OCI-LY7 (cell line): Measurements from ENCODE around the gene CROT. TPM values are rescaled to one million over a fixed set of nuclear protein-coding genes. Genes with fewer than 3 reads are reported as not detected.

Source experiments
- BruUV-seq: library from RNA; stranded (reverse); fragments of 400-500 nt; replicated peaks from 2 replicates; lab custom pipeline; 2021; lab: Mats Ljungman, UMichigan
- CTCF ChIA-PET: fragments of 300-600 bp; sonication (Branson Sonifier 250); formaldehyde crosslinking; loops from one replicate; lab custom pipeline; 2022; ENCODE audit warnings: antibody characterized with exemption; ENCODE audit not compliant: unreplicated experiment; lab: Charles Lee
- POLR2A ChIA-PET: fragments of 300-600 bp; sonication (Branson Sonifier 250); formaldehyde crosslinking; loops from one replicate; lab custom pipeline; 2022; ENCODE audit warnings: antibody characterized with exemption; lab: Charles Lee
- DNase-seq: peaks from one replicate; pipeline ENCODE4 v3.0.0-alpha.2; 2015; ENCODE audit warnings: low spot score
- H2AFZ ChIP-seq: fragments of 200-600 bp; sonication (generic), shearing (Covaris generic); 2 replicates; pipeline ENCODE4 v1.6.1; 2014; ENCODE audit warnings: mild to moderate bottlenecking, antibody characterized with exemption, low read length, moderate library complexity
- H3K27ac ChIP-seq: fragments of 200-600 bp; sonication (generic); 2 replicates; pipeline ENCODE4 v1.5.1; 2014; ENCODE audit warnings: mixed run types, low read depth, mild to moderate bottlenecking, moderate library complexity, low read length, inconsistent platforms; ENCODE audit not compliant: poor library complexity, severe bottlenecking
- H3K36me3 ChIP-seq: fragments of 200-600 bp; sonication (generic); 2 replicates; pipeline ENCODE4 v1.6.1; 2014; ENCODE audit warnings: mild to moderate bottlenecking, antibody characterized with exemption, low read length, moderate library complexity, mixed read lengths; ENCODE audit not compliant: insufficient read depth
- H3K4me1 ChIP-seq: fragments of 200-600 bp; sonication (generic); 2 replicates; pipeline ENCODE4 v1.5.1; 2014; ENCODE audit warnings: mild to moderate bottlenecking, low read length; ENCODE audit not compliant: insufficient read depth, poor library complexity, severe bottlenecking
- H3K4me2 ChIP-seq: fragments of 200-600 bp; sonication (generic); 2 replicates; pipeline ENCODE4 v1.6.1; 2014; ENCODE audit warnings: mild to moderate bottlenecking, low read length
- H3K4me3 ChIP-seq: fragments of 200-600 bp; sonication (generic); 2 replicates; pipeline ENCODE4 v1.5.1; 2014; ENCODE audit warnings: mild to moderate bottlenecking, low read depth, low read length; ENCODE audit not compliant: poor library complexity, severe bottlenecking
- H3K79me2 ChIP-seq: fragments of 200-600 bp; sonication (generic); 2 replicates; pipeline ENCODE4 v1.6.1; 2016; ENCODE audit warnings: low read depth, mild to moderate bottlenecking, low read length, moderate library complexity, mixed read lengths; ENCODE audit not compliant: insufficient read depth
- H3K9me2 ChIP-seq: fragments of 200-600 bp; sonication (generic); 2 replicates; pipeline ENCODE4 v1.6.1; 2016; ENCODE audit warnings: mild to moderate bottlenecking, low read length, mixed read lengths; ENCODE audit not compliant: insufficient read depth
- H3K9me3 ChIP-seq: fragments of 200-600 bp; sonication (generic); 2 replicates; pipeline ENCODE4 v1.6.1; 2014; ENCODE audit warnings: mild to moderate bottlenecking, mixed run types, low read length, mixed read lengths
- H4K20me1 ChIP-seq: fragments of 200-600 bp; sonication (generic); 2 replicates; pipeline ENCODE4 v1.6.1; 2014; ENCODE audit warnings: mild to moderate bottlenecking, antibody characterized with exemption, low read length, moderate library complexity, mixed read lengths; ENCODE audit not compliant: insufficient read depth
- CTCF ChIP-seq: fragments of 200-600 bp; sonication (generic); conservative IDR thresholded peaks from 2 replicates; pipeline ENCODE4 v1.5.1; 2014; ENCODE audit warnings: mild to moderate bottlenecking, antibody characterized with exemption, low read length, moderate library complexity, mixed read lengths
- EZH2phosphoT487 ChIP-seq: fragments of 200-600 bp; sonication (generic); IDR thresholded peaks from 2 replicates; pipeline ENCODE4 v1.6.1; 2018; ENCODE audit warnings: low read depth, borderline replicate concordance, mild to moderate bottlenecking, mixed run types, antibody characterized with exemption, low read length, moderate library complexity, mixed read lengths
- intact Hi-C: fragments of 100-400 bp; cut with micrococcal nuclease; formaldehyde crosslinking; loops from one replicate; pipeline ENCODE4 v1.10.0; 2022; ENCODE audit not compliant: unreplicated experiment
- total RNA-seq, 2 experiments: library from RNA; depleted of rRNA in 1 of 2; stranded (reverse); fragments of >200 nt in 1 of 2; shearing (Covaris generic) in 1 of 2; gene quantifications; 2 replicates each; pipeline ENCODE4 v1.2.3, GENCODE V29; 2014 to 2022

Gene CROT
- total RNA-seq, 2 experiments from 2014 or later: 3.0 to 8.1 TPM

- no peak overlapping the region for H3K4me2 ChIP-seq
- intact Hi-C loops: loop anchor here (5.0 kb wide), 1 partner anchor 284 kb away; the partner anchor contains the start of gene ELAPOR2
- no peak for DNase-seq
These were observed 4.0 kb upstream of the CROT start for GRCh38 chr7:87341441-87341840.

GRCh38 chr7:87342231-87342630 is 3.2 kb upstream of the CROT start:
- Histone ChIP-seq H2AFZ (no peak overlapping the region), H3K4me3 (no peak overlapping the region), H3K79me2 (peaks cover 19% of the 10 kb centered on the region; the same call in 1 of the 2 replicates), H3K9me3 (no peaks in the 10 kb centered on the region), H4K20me1 (no peaks in the 10 kb centered on the region), H3K4me1 (peaks cover 30% of the 10 kb centered on the region), H3K27ac (no peak overlapping the region), H3K9me2 (no peaks in the 10 kb centered on the region), H3K4me2 (no peak overlapping the region), H3K36me3 (peaks cover 9% of the 10 kb centered on the region)
- TF ChIP-seq CTCF: no peak
- TF ChIP-seq EZH2phosphoT487: no peak
- intact Hi-C loops: loop anchor here (5.0 kb wide), 1 partner anchor 285 kb away; the partner anchor contains the start of gene ELAPOR2
- DNase-seq: no peak
- ChIA-PET POLR2A (interaction anchor here (0.6 kb wide), 1 partner anchor 426 kb away, joined by 3 read pairs; no protein-coding TSS in a partner anchor), CTCF (no interaction called here)
- no TSS peak for BruUV-seq

More at GRCh38 chr7:87341441-87341840, 4.0 kb upstream of the CROT start:
- Histone ChIP-seq H3K9me2 (no peaks in the 10 kb centered on the region), H4K20me1 (no peaks in the 10 kb centered on the region), H3K4me3 (no peak overlapping the region), H2AFZ (no peak overlapping the region), H3K36me3 (peaks cover 6% of the 10 kb centered on the region; the same call in 1 of the 2 replicates), H3K9me3 (no peaks in the 10 kb centered on the region), H3K79me2 (peaks cover 19% of the 10 kb centered on the region; the same call in 1 of the 2 replicates), H3K4me1 (peaks cover 26% of the 10 kb centered on the region), H3K27ac (no peak overlapping the region)
- BruUV-seq: no TSS peak
- TF ChIP-seq CTCF (no peak), EZH2phosphoT487 (no peak)
- ChIA-PET CTCF (no interaction called here), POLR2A (no interaction called here)

- H3K4me3 ChIP-seq: peak overlapping the region; percentile 74
- ChIA-PET CTCF (no interaction called here), POLR2A (interaction anchor here (0.5 to 1.7 kb wide), 13 partner anchors 8 to 1461 kb away, joined by 3 to 6 read pairs (median 3); no protein-coding TSS in a partner anchor)
- peaks cover 25% of the 10 kb centered on the region for H3K36me3 ChIP-seq
- H3K27ac ChIP-seq: peak overlapping the region; percentile 57
- intact Hi-C loops: loop anchor here (2.0 to 5.0 kb wide), 2 partner anchors 126 to 287 kb away; partner anchors contain the start of genes ELAPOR2 and TMEM243
- H3K9me3 ChIP-seq: no peaks in the 10 kb centered on the region
- TF ChIP-seq CTCF: no peak
- TF ChIP-seq EZH2phosphoT487: no peak
- peaks cover 30% of the 10 kb centered on the region for H3K4me1 ChIP-seq
- peak; percentile 20 for DNase-seq
- H4K20me1 ChIP-seq: no peaks in the 10 kb centered on the region
- H3K9me2 ChIP-seq: no peaks in the 10 kb centered on the region
- H3K79me2 ChIP-seq: peaks cover 19% of the 10 kb centered on the region; the same call in 1 of the 2 replicates
- H2AFZ ChIP-seq: peak overlapping the region; percentile 93
- H3K4me2 ChIP-seq: peak overlapping the region; percentile 85
- no TSS peak for BruUV-seq
These were observed 1.0 kb upstream of the CROT start for GRCh38 chr7:87344446-87344845.
